Neural progenitor cell (in vitro differentiated cells): ENCODE measurements around the gene TBC1D7. TPM values are rescaled to one million over a fixed set of nuclear protein-coding genes. Genes with fewer than 3 reads are reported as not detected.

Experiments
- DNase-seq: peaks from one replicate; pipeline ENCODE4 v3.0.0-alpha.2; 2016; ENCODE audit warnings: low spot score
- H2AFZ ChIP-seq: fragments of 200-600 bp; sonication (generic); replicated peaks from 2 replicates; pipeline ENCODE4 v1.6.1; 2016; ENCODE audit warnings: antibody characterized with exemption
- H3F3A ChIP-seq: fragments of 200-600 bp; sonication (generic); 2 replicates; pipeline ENCODE4 v1.6.1; 2016; ENCODE audit warnings: antibody characterized with exemption, low read depth
- H3K27ac ChIP-seq: fragments of 200-600 bp; sonication (generic); 2 replicates; pipeline ENCODE4 v1.5.1; 2016; ENCODE audit warnings: mild to moderate bottlenecking
- H3K27me3 ChIP-seq: fragments of 200-600 bp; sonication (generic); 2 replicates; pipeline ENCODE4 v1.6.1; 2016; ENCODE audit warnings: mild to moderate bottlenecking, moderate library complexity
- H3K36me3 ChIP-seq: fragments of 200-600 bp; sonication (generic); 2 replicates; pipeline ENCODE4 v1.5.1; 2016
- H3K4me1 ChIP-seq: fragments of 200-600 bp; sonication (generic); 2 replicates; pipeline ENCODE4 v1.6.1; 2016; ENCODE audit warnings: mixed run types
- H3K4me2 ChIP-seq: fragments of 200-600 bp; sonication (generic); 2 replicates; pipeline ENCODE4 v1.6.1; 2016
- H3K4me3 ChIP-seq: fragments of 200-600 bp; sonication (generic); 2 replicates; pipeline ENCODE4 v1.5.1; 2016
- H3K79me2 ChIP-seq: fragments of 200-600 bp; sonication (generic); 2 replicates; pipeline ENCODE4 v1.6.1; 2016; ENCODE audit warnings: low read depth
- H3K9ac ChIP-seq: fragments of 200-600 bp; sonication (generic); 2 replicates; pipeline ENCODE4 v1.6.1; 2016
- H3K9me3 ChIP-seq: fragments of 200-600 bp; sonication (generic); 2 replicates; pipeline ENCODE4 v1.5.1; 2016; ENCODE audit warnings: low read depth
- H4K20me1 ChIP-seq: fragments of 200-600 bp; sonication (generic); 2 replicates; pipeline ENCODE4 v1.6.1; 2016; ENCODE audit warnings: low read depth
- H3K27ac Mint-ChIP-seq: 3 replicates; pipeline ENCODE4 v1.8.0; 2021; ENCODE audit warnings: mixed read lengths
- H3K27me3 Mint-ChIP-seq: 2 replicates; pipeline ENCODE4 v1.8.0; 2022; ENCODE audit warnings: low read depth, mild to moderate bottlenecking, inconsistent platforms, moderate library complexity, mixed read lengths; ENCODE audit not compliant: insufficient read depth
- H3K36me3 Mint-ChIP-seq: 3 replicates; pipeline ENCODE4 v1.8.0; 2021; ENCODE audit warnings: mixed read lengths
- H3K4me1 Mint-ChIP-seq: 3 replicates; pipeline ENCODE4 v1.8.0; 2021; ENCODE audit warnings: mixed read lengths
- H3K4me3 Mint-ChIP-seq: 3 replicates; pipeline ENCODE4 v1.8.0; 2021; ENCODE audit warnings: mild to moderate bottlenecking, moderate library complexity, mixed read lengths
- H3K9me3 Mint-ChIP-seq: 3 replicates; pipeline ENCODE4 v1.8.0; 2020; ENCODE audit warnings: mixed read lengths
- CTCF ChIP-seq: fragments of 200-600 bp; sonication (generic); IDR thresholded peaks from 2 replicates; pipeline ENCODE4 v1.5.1; 2017; ENCODE audit warnings: antibody characterized with exemption, mild to moderate bottlenecking
- EZH2 ChIP-seq: fragments of 200-600 bp; sonication (generic); IDR thresholded peaks from 2 replicates; pipeline ENCODE4 v1.6.1; 2017; ENCODE audit warnings: antibody characterized with exemption, mild to moderate bottlenecking, moderate library complexity
- EZH2phosphoT487 ChIP-seq: fragments of 200-600 bp; sonication (generic); IDR thresholded peaks from 2 replicates; pipeline ENCODE4 v1.6.1; 2017; ENCODE audit warnings: antibody characterized with exemption
- total RNA-seq: library from RNA; depleted of rRNA; stranded (reverse); fragments of >200 nt; gene quantifications from 2 replicates; pipeline ENCODE4 v1.2.3, GENCODE V29; 2015; ENCODE audit warnings: low replicate concordance

TBC1D7 gene
- total RNA-seq, 1 donor from 2014 or later: 54.9 TPM

- H2AFZ ChIP-seq: no peak overlapping the region
- no peaks in the 10 kb centered on the region for H3K36me3 ChIP-seq
- Mint-ChIP-seq H3K36me3 (no peaks in the 10 kb centered on the region), H3K27ac (peak overlapping the region; percentile 13), H3K27me3 (no peaks in the 10 kb centered on the region), H3K4me3 (no peak overlapping the region), H3K4me1 (peaks cover 34% of the 10 kb centered on the region), H3K9me3 (no peaks in the 10 kb centered on the region)
- no peak overlapping the region for H3K27ac ChIP-seq
- peak; percentile 70 for DNase-seq
- H3K27me3 ChIP-seq: no peaks in the 10 kb centered on the region
- no peaks in the 10 kb centered on the region for H3K9me3 ChIP-seq
- H3K79me2 ChIP-seq: no peaks in the 10 kb centered on the region
- peaks cover 20% of the 10 kb centered on the region for H3K4me1 ChIP-seq
- no peaks in the 10 kb centered on the region for H4K20me1 ChIP-seq
- H3K4me2 ChIP-seq: peak overlapping the region; percentile 47
- H3F3A ChIP-seq: peaks cover 17% of the 10 kb centered on the region
- no peak overlapping the region for H3K4me3 ChIP-seq
- TF ChIP-seq EZH2phosphoT487 (no peak), CTCF (peak; percentile 13)
- H3K9ac ChIP-seq: no peak overlapping the region
These were observed 29.3 kb upstream of the TBC1D7 start for GRCh38 chr6:13357551-13358075.

GRCh38 chr6:13355999-13356785 is 27.9 kb upstream of the TBC1D7 start:
- H3F3A ChIP-seq: peaks cover 26% of the 10 kb centered on the region
- H3K4me1 ChIP-seq: peaks cover 25% of the 10 kb centered on the region
- Mint-ChIP-seq H3K27ac (no peak overlapping the region), H3K27me3 (peaks cover 2% of the 10 kb centered on the region), H3K4me1 (peaks cover 38% of the 10 kb centered on the region), H3K4me3 (no peak overlapping the region), H3K9me3 (no peaks in the 10 kb centered on the region), H3K36me3 (no peaks in the 10 kb centered on the region)
- H3K27me3 ChIP-seq: no peaks in the 10 kb centered on the region
- no peaks in the 10 kb centered on the region for H3K79me2 ChIP-seq
- H3K4me2 ChIP-seq: no peak overlapping the region
- H2AFZ ChIP-seq: no peak overlapping the region
- no peaks in the 10 kb centered on the region for H4K20me1 ChIP-seq
- H3K36me3 ChIP-seq: no peaks in the 10 kb centered on the region
- TF ChIP-seq EZH2 (no peak), EZH2phosphoT487 (no peak), CTCF (no peak)
- no peaks in the 10 kb centered on the region for H3K9me3 ChIP-seq
- no peak for DNase-seq
- no peak overlapping the region for H3K27ac ChIP-seq
- H3K4me3 ChIP-seq: no peak overlapping the region
- H3K9ac ChIP-seq: no peak overlapping the region

GRCh38 chr6:13355043-13355945 is 27.0 kb upstream of the TBC1D7 start:
- Histone ChIP-seq H3K79me2 (no peaks in the 10 kb centered on the region), H4K20me1 (no peaks in the 10 kb centered on the region), H3K36me3 (no peaks in the 10 kb centered on the region), H3K9me3 (no peaks in the 10 kb centered on the region), H3K4me3 (no peak overlapping the region), H3K4me1 (peaks cover 34% of the 10 kb centered on the region), H2AFZ (no peak overlapping the region), H3K9ac (no peak overlapping the region), H3F3A (peaks cover 35% of the 10 kb centered on the region), H3K27ac (no peak overlapping the region), H3K4me2 (no peak overlapping the region), H3K27me3 (no peaks in the 10 kb centered on the region)
- Mint-ChIP-seq H3K36me3 (no peaks in the 10 kb centered on the region), H3K27ac (no peak overlapping the region), H3K27me3 (peaks cover 2% of the 10 kb centered on the region), H3K9me3 (no peaks in the 10 kb centered on the region), H3K4me3 (no peak overlapping the region), H3K4me1 (peaks cover 47% of the 10 kb centered on the region)
- DNase-seq: no peak
- TF ChIP-seq CTCF (no peak), EZH2phosphoT487 (no peak), EZH2 (no peak)
